Neural crest cell (in vitro differentiated cells): ENCODE data around the gene ARHGAP15. TPM values are rescaled to one million over a fixed set of nuclear protein-coding genes. Genes with fewer than 3 reads are reported as not detected.

Experiments used
- DNase-seq: peaks from one replicate; pipeline ENCODE4 v3.0.0; 2021; ENCODE audit warnings: low read depth, mixed read lengths, low spot score
- H3K27ac Mint-ChIP-seq: one replicate; pipeline ENCODE4 v1.8.0; 2021; ENCODE audit warnings: mild to moderate bottlenecking, mixed read lengths; ENCODE audit not compliant: unreplicated experiment
- H3K27me3 Mint-ChIP-seq: 2 replicates; pipeline ENCODE4 v1.8.0; 2021; ENCODE audit warnings: low read depth, mild to moderate bottlenecking, mixed read lengths
- H3K36me3 Mint-ChIP-seq: 2 replicates; pipeline ENCODE4 v1.8.0; 2021; ENCODE audit warnings: low read depth, mild to moderate bottlenecking, mixed read lengths
- H3K4me1 Mint-ChIP-seq: 2 replicates; pipeline ENCODE4 v1.8.0; 2021; ENCODE audit warnings: mixed read lengths
- H3K4me3 Mint-ChIP-seq: one replicate; pipeline ENCODE4 v1.8.0; 2021; ENCODE audit warnings: mild to moderate bottlenecking, mixed read lengths
- H3K9me3 Mint-ChIP-seq: 2 replicates; pipeline ENCODE4 v1.8.0; 2021; ENCODE audit warnings: mixed read lengths
- CTCF ChIP-seq: fragments of 200-600 bp; sonication (generic); conservative IDR thresholded peaks from 2 replicates; pipeline ENCODE4 v1.5.0; 2021; ENCODE audit warnings: antibody characterized with exemption, mild to moderate bottlenecking
- total RNA-seq: library from RNA; stranded (reverse); gene quantifications from 2 replicates; pipeline ENCODE4 v1.2.1, GENCODE V29; 2021

The ARHGAP15 gene
- total RNA-seq, 1 donor from 2014 or later: 2.8 TPM

- TF ChIP-seq CTCF: no peak
- Mint-ChIP-seq H3K4me1 (no peaks in the 10 kb centered on the region), H3K36me3 (no peaks in the 10 kb centered on the region), H3K4me3 (no peak overlapping the region), H3K27ac (no peak overlapping the region), H3K27me3 (no peaks in the 10 kb centered on the region), H3K9me3 (no peaks in the 10 kb centered on the region)
- no peak for DNase-seq
These were observed 268.8 kb downstream of the ARHGAP15 start for GRCh38 chr2:143397884-143398614.

- Mint-ChIP-seq H3K4me1 (no peaks in the 10 kb centered on the region), H3K27ac (no peak overlapping the region), H3K27me3 (no peaks in the 10 kb centered on the region), H3K4me3 (no peak overlapping the region), H3K36me3 (no peaks in the 10 kb centered on the region), H3K9me3 (no peaks in the 10 kb centered on the region)
- DNase-seq: no peak
- TF ChIP-seq CTCF: no peak
These were observed 269.6 kb downstream of the ARHGAP15 start for GRCh38 chr2:143398781-143399180.

- DNase-seq: no peak
- no peaks in the 10 kb centered on the region for H3K36me3 Mint-ChIP-seq
- H3K27me3 Mint-ChIP-seq: no peaks in the 10 kb centered on the region
- TF ChIP-seq CTCF: no peak
- no peaks in the 10 kb centered on the region for H3K9me3 Mint-ChIP-seq
- no peaks in the 10 kb centered on the region for H3K4me1 Mint-ChIP-seq
- H3K27ac Mint-ChIP-seq: no peak overlapping the region
- no peak overlapping the region for H3K4me3 Mint-ChIP-seq
These were observed 270.4 kb downstream of the ARHGAP15 start for GRCh38 chr2:143399631-143400069.

- DNase-seq: no peak
- no peaks in the 10 kb centered on the region for H3K9me3 Mint-ChIP-seq
- no peak overlapping the region for H3K4me3 Mint-ChIP-seq
- no peak overlapping the region for H3K27ac Mint-ChIP-seq
- TF ChIP-seq CTCF: no peak
- H3K36me3 Mint-ChIP-seq: no peaks in the 10 kb centered on the region
- H3K4me1 Mint-ChIP-seq: no peaks in the 10 kb centered on the region
- no peaks in the 10 kb centered on the region for H3K27me3 Mint-ChIP-seq
These were observed 272.6 kb downstream of the ARHGAP15 start for GRCh38 chr2:143401861-143402260.

- no peaks in the 10 kb centered on the region for H3K36me3 Mint-ChIP-seq
- H3K27me3 Mint-ChIP-seq: no peaks in the 10 kb centered on the region
- H3K27ac Mint-ChIP-seq: no peak overlapping the region
- no peak overlapping the region for H3K4me3 Mint-ChIP-seq
- no peak for TF ChIP-seq CTCF
- H3K4me1 Mint-ChIP-seq: no peaks in the 10 kb centered on the region
- no peaks in the 10 kb centered on the region for H3K9me3 Mint-ChIP-seq
- no peak for DNase-seq
These were observed 273.2 kb downstream of the ARHGAP15 start for GRCh38 chr2:143402451-143402850.
